ENCODE measurements around the gene TBC1D8.

Gene TBC1D8

DNA sequence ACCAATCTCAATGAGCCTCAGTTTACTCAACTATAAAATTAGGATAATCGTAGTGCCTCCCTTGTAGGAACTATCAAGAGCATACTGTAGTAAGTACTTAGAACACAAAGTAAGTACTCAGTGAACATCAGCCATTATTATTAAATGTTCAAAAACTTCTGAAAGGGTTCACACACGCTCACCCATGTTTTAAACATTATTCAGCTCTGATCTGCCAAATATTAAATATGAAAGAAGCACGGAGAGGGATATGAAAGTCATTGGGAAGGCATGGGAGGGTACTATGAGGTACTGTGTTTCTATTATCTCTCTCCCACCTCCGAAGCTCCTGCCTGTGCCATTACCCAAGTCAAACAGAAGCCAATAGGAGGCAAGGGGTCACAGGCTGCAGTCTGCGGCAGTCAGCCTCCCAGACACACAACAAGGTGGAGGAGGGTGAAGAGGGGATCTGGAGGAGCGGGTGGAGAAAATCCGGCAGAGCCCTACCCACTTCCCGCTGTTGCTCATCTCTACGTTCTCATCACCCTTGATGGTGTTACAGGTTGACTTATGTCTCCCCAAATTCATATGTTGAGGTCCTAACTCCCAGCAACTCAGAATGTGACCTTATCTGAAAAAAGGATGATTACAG is 2.0 kb upstream of the TBC1D8 start:
- no peak for DNase-seq (ENCODE audit: low read depth)
- no peak overlapping the region for H3K4me3 ChIP-seq (ENCODE audit: low read depth, low read length)
- TF ChIP-seq, protein P1, sequence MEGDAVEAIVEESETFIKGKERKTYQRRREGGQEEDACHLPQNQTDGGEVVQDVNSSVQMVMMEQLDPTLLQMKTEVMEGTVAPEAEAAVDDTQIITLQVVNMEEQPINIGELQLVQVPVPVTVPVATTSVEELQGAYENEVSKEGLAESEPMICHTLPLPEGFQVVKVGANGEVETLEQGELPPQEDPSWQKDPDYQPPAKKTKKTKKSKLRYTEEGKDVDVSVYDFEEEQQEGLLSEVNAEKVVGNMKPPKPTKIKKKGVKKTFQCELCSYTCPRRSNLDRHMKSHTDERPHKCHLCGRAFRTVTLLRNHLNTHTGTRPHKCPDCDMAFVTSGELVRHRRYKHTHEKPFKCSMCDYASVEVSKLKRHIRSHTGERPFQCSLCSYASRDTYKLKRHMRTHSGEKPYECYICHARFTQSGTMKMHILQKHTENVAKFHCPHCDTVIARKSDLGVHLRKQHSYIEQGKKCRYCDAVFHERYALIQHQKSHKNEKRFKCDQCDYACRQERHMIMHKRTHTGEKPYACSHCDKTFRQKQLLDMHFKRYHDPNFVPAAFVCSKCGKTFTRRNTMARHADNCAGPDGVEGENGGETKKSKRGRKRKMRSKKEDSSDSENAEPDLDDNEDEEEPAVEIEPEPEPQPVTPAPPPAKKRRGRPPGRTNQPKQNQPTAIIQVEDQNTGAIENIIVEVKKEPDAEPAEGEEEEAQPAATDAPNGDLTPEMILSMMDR (IDR thresholded peaks at IDR 0.05; ENCODE audit: control insufficient read depth, extremely low read depth, insufficient read depth) = no peak

DNA sequence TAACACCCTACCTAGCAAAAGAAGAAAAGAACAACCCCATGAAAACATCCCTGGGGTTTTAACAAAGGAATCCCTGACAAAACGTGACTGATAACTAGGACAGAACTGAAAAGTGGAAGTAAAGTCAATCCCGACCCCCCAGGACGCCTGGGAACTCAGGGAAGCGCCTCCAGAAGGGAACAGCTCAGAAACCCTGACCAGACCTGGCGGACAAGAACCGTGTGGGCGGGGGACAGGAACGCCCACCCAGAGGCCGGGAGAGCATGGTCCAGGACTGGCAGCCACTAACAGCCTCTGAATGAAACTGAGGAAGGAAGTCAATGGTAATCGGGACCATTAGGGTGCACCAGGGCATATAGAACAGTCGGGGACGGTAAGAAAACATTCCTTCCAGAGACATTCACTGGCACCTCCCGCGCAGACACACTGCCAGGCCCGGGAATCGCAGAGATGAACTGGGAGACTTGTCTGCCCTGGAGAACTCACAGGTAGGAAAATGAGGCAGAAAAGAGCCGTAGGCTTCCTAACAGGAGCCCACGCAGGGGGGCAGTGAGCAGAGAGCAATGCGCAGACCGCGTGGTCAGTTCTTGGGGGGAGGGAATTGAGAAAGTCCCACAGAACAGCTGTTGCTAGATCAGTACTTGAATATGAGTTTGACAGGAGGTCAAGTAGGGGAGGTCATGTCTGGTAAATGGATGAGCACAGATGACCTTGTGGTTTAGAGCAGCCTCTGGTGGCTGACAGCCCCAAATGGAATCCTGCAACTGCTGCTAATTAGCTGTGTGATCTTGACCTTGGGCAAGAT is 1.3 kb upstream of the TBC1D8 start:
- TF ChIP-seq, protein P1 (IDR thresholded peaks at IDR 0.05; ENCODE audit: control insufficient read depth, extremely low read depth, insufficient read depth) = peak; percentile 91
- H3K4me3 ChIP-seq (ENCODE audit: low read depth, low read length) = no peak overlapping the region
- no peak for DNase-seq (ENCODE audit: low read depth)

DNA sequence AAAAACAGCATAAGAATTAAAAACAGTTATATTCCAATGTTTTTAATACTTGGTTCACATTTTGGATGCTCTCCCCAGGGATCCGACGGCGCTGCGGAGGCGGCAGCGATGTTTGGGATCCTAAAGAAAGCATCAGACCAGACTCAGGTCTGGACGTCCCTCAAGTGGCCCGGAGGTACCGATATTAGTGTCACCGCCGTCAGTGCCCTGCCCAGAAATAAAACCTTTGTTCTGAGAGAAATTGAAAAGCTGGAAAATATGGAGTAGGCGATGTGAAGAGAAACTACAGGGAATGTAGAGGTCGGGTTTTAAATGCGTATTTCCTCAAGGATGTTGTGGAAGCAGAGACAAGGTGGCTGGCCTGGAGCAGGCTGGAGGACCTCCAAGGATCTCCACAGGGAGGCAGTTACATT is 683 bp upstream of the TBC1D8 start:
- TF ChIP-seq, protein P1 (IDR thresholded peaks at IDR 0.05; ENCODE audit: control insufficient read depth, extremely low read depth, insufficient read depth) = no peak
- DNase-seq (ENCODE audit: low read depth) = no peak
- H3K4me3 ChIP-seq (ENCODE audit: low read depth, low read length) = peak overlapping the region; percentile 51

DNA sequence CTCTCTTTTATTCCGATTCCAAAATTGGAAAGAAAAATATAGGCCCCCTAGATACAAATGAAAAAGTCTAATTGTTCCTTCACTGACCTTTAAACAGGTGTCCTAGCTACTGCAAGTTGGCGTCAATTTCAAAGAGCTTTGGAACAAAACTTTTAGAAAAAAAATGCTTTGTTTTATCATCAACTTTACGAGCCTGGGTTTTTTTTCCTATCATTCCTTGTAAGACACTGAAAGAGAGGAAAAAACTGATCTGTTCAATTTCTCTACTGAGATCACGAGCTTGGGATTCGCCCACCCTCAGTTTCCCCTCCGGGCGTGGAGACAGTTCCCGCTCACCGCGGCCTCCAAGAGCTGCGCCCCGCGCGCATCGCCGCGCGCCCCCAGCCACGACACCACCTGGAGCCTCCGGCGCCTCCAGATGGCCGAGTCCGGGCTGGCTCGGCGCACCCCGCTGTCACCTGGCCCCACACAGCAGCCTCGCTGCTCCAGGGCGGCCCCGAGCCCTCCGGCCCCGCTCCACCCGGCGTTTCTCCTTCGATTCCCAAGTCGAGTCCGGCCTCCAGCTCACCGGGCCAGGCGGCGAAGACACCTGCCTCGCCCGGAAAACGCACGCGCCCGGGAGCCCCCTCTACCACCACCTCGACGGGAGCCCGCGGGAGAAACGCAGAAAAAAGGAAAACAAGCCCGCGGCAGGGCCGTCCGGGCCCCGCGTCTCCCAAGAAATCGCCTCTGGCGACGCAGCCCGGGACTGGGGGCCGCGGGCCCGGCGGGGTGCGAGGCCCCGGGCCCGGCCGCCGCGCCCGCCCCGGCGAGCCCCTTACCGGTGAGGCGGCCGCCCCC is 656 bp downstream of the TBC1D8 start:
- TF ChIP-seq, protein P1 (IDR thresholded peaks at IDR 0.05; ENCODE audit: control insufficient read depth, extremely low read depth, insufficient read depth) = peak; percentile 26; the same call in 1 of the 2 replicates
- no peak for DNase-seq (ENCODE audit: low read depth)
- H3K4me3 ChIP-seq (ENCODE audit: low read depth, low read length) = peak overlapping the region; percentile 68

DNA sequence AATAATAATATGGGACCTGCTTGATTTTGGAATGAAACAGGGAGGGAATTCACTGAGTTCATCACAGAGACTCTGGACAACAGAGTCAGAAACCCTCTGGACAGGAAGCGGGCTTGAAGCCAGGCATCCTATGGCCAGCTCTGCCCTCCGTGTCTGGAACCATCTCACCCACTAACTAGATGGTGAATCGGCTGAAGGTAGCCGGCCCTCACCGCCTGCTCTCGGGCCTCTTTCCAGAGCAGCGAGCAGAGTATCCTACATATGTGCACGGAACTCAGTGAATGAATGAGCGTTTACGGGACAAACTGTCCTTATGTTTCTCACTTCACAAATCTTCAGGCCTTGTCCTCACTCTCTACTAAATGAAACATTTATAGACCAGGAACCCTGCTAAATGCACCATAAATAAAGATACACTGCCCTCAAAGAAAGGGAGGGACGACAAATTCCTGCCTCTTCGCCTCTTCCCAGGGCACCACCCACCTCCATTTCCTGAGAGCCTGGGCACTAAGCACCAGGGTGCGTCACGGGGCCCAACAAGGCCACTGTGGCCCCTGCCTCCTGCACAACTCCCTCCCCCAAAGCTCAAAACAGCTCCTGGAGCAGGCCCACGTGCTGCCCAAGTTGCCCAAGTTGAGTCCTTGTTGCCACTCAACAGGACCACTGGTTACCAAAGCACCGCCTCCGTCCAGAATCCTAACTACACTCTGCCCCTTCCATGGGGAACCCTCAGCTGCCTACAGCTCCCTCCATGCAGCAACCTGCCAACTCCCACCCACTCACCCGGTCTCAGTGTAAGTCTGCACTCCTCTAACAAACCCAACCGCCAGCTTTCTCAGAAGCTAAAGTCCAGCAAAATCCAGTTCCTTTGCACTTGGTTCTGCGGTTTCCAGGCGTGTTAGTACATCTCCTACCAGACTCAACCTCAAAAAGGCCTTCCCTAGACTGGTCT is 1.7 kb downstream of the TBC1D8 start:
- TF ChIP-seq, protein P1 (IDR thresholded peaks at IDR 0.05; ENCODE audit: control insufficient read depth, extremely low read depth, insufficient read depth) = no peak
- H3K4me3 ChIP-seq (ENCODE audit: low read depth, low read length) = peak overlapping the region; percentile 68
- no peak for DNase-seq (ENCODE audit: low read depth)

DNA sequence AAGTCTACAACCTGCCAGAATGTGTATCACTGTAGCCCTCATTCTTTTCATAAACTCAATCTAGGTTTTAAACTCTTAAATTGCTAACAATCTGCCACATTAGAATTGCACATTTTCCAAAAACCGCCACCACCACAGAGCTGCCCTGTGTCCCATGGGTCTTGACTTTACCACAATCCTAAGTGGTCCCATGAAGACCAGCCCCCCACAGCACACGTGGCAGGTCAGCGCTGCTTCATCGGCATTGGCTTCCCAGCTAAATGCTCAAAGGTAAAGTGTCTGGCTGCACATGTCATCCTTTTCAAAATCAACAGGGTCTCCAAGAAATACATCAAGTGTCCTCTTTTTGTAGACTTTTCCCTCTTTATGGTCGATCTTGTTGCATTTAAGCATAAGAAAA is 2.4 kb downstream of the TBC1D8 start:
- no peak for DNase-seq (ENCODE audit: low read depth)
- H3K4me3 ChIP-seq (ENCODE audit: low read depth, low read length) = no peak overlapping the region
- TF ChIP-seq, protein P1 (IDR thresholded peaks at IDR 0.05; ENCODE audit: control insufficient read depth, extremely low read depth, insufficient read depth) = no peak

Measured in LNCaP clone FGC (cell line).